Measurements from ENCODE around the gene MLH3. TPM values are rescaled to one million over a fixed set of nuclear protein-coding genes. Genes with fewer than 3 reads are reported as not detected.
A peak's percentile ranks its signal among the peaks of the same experiment; 100 is the strongest.

MLH3 gene
- total RNA-seq, 1 donor from 2014 or later: 27.2 TPM

DNA sequence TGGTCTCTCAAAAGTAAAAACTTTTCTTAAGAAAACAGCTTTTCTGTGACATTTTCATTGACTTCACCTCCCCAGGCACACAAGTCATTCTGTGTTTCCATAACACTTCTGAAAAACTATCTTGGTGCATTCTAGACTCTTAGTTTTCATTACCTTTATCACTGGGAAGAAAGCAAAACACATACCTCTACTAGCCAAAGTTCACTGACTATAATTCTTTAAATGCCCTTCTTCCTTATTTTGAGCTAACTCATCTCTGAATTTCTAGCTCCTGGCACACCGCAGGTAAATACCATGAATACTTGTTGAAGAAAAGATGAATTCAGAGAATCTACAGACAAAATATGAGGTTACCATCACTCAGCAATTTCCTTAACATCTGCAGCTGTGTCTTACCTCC lies 21.1 kb downstream of the MLH3 start:
- no peaks in the 10 kb centered on the region for H3K27me3 ChIP-seq (ENCODE audit: low read depth)
- intact Hi-C loops (cut with DNase I): no loop called here
- H3K27ac ChIP-seq: no peak overlapping the region
- H3K36me3 ChIP-seq: peaks cover 68% of the 10 kb centered on the region
- no peaks in the 10 kb centered on the region for H3K9me3 ChIP-seq
- ATAC-seq: no peak
- no peak overlapping the region for H3K4me3 ChIP-seq
- DNase-seq: no peak
- peaks cover 7% of the 10 kb centered on the region for H3K4me1 ChIP-seq
- TF ChIP-seq, protein P1, sequence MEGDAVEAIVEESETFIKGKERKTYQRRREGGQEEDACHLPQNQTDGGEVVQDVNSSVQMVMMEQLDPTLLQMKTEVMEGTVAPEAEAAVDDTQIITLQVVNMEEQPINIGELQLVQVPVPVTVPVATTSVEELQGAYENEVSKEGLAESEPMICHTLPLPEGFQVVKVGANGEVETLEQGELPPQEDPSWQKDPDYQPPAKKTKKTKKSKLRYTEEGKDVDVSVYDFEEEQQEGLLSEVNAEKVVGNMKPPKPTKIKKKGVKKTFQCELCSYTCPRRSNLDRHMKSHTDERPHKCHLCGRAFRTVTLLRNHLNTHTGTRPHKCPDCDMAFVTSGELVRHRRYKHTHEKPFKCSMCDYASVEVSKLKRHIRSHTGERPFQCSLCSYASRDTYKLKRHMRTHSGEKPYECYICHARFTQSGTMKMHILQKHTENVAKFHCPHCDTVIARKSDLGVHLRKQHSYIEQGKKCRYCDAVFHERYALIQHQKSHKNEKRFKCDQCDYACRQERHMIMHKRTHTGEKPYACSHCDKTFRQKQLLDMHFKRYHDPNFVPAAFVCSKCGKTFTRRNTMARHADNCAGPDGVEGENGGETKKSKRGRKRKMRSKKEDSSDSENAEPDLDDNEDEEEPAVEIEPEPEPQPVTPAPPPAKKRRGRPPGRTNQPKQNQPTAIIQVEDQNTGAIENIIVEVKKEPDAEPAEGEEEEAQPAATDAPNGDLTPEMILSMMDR (IDR thresholded peaks at IDR 0.05): no peak

DNA sequence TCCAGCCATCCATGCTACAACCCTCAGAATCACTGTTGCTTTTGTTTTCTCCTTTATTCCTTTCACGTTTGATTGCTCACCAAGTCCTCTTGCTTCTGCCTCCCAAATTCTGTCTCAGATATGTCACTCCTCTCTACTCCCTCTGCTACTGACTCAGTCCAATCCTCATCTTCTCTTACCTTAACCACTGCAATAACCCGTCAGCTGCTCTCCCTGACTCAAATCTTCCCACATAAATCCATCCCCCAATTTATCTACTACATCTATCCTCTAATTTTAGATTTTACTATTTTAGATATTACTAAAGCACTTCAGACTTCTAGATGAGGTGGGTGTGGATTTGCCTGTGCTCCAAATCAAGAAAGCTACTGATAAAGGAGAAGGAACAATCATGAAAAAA lies 25.4 kb downstream of the MLH3 start:
- H3K36me3 ChIP-seq: peaks cover 62% of the 10 kb centered on the region
- no peak for DNase-seq
- no peak overlapping the region for H3K4me3 ChIP-seq
- intact Hi-C loops (cut with DNase I): no loop called here
- peaks cover 8% of the 10 kb centered on the region for H3K4me1 ChIP-seq
- no peaks in the 10 kb centered on the region for H3K9me3 ChIP-seq
- no peak for ATAC-seq
- no peaks in the 10 kb centered on the region for H3K27me3 ChIP-seq (ENCODE audit: low read depth)
- TF ChIP-seq, protein P1 (IDR thresholded peaks at IDR 0.05): no peak
- H3K27ac ChIP-seq: peak overlapping the region; percentile 29

DNA sequence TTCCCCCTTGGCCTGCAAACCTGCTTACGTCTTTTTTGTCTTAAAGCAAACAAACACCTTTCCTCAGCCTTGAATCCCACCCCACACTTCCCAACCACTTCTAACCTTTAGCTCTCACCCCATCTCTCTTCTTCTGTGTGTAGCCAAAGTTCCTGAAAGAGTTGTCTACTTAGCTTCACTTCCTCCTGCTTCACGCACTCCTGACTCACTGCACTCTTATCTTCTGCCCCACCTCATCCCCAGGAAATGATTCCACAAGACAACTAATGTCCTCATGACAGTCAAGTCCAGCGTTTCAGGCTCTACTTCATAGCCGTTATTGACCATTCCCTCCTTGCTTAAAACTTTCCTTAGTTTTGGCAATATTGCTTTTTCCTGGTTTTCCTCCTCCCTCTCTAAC lies 26.2 kb downstream of the MLH3 start:
- TF ChIP-seq, protein P1 (IDR thresholded peaks at IDR 0.05): no peak
- intact Hi-C loops (cut with DNase I): no loop called here
- Histone ChIP-seq H3K27me3 (ENCODE audit: low read depth) (no peaks in the 10 kb centered on the region), H3K9me3 (no peaks in the 10 kb centered on the region), H3K36me3 (peaks cover 62% of the 10 kb centered on the region), H3K4me3 (no peak overlapping the region), H3K27ac (peak overlapping the region; percentile 29), H3K4me1 (peaks cover 8% of the 10 kb centered on the region)
- DNase-seq (no peak), ATAC-seq (peak; percentile 44 to 49)

DNA sequence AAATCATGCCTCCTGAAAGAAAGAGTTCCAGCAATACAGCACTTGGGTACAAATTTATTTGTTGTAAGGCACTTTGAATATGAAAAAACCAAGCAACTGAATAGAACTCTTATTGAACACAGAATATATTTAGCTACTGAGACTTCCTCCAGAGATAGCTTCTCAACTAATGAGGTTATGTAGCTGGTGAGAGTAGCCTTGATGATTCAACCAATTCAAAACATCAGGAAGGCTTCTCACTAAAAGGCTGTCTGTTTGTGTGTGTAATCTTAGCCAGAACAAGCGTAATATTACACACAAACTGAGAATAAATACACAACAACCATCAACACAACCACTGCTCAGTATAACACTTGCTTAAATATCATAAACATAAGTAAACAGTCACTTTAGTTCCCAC lies 28.2 kb downstream of the MLH3 start:
- Histone ChIP-seq H3K9me3 (no peaks in the 10 kb centered on the region), H3K36me3 (peaks cover 73% of the 10 kb centered on the region), H3K4me1 (peaks cover 8% of the 10 kb centered on the region), H3K27me3 (ENCODE audit: low read depth) (no peaks in the 10 kb centered on the region), H3K4me3 (no peak overlapping the region), H3K27ac (no peak overlapping the region)
- ATAC-seq (no peak), DNase-seq (no peak)
- intact Hi-C loops (cut with DNase I): no loop called here
- TF ChIP-seq, protein P1 (IDR thresholded peaks at IDR 0.05): no peak

DNA sequence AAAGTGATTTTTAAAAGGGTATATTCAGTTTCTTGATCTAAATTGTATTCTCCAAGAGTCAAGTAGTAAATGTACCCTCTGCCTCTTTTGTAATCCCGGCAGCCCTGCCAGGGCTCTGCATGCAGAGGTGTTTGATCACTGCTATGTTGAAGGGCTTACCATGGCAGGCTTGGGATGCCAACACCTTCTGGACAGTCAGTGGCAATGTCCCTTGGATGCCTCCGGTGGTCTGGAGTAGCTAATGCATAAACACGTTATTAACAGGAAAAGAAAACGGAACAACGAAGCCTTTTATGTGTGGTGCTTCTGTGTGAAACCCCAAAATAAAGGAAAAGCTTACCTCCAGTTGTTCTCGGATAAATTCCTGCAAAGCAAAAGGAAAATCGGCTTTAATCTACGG lies 28.6 kb downstream of the MLH3 start:
- TF ChIP-seq, protein P1 (IDR thresholded peaks at IDR 0.05): peak; percentile 25
- peaks cover 8% of the 10 kb centered on the region for H3K4me1 ChIP-seq
- DNase-seq: no peak
- H3K9me3 ChIP-seq: no peaks in the 10 kb centered on the region
- intact Hi-C loops (cut with DNase I): no loop called here
- no peak overlapping the region for H3K27ac ChIP-seq
- peaks cover 78% of the 10 kb centered on the region for H3K36me3 ChIP-seq
- H3K27me3 ChIP-seq (ENCODE audit: low read depth): no peaks in the 10 kb centered on the region
- no peak for ATAC-seq
- H3K4me3 ChIP-seq: no peak overlapping the region

DNA sequence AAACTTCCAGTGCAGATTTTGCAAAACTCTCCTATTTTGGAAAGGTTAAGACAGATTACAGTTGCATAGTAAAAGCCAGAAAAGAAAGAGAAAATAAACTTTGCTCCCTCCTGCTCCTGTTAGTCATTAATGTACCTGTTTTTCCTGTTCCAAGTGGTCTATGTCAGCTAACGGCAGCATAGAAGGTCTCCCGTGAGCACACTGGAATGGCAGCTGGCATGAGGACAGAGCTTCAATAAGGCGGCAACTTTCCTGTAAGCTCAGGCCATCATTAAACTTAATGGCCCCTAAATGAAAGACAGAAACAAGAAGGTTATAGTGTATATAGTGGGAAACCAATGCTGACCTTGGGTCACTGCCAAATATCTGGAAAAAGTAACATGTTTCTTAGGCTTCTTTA lies 32.6 kb downstream of the MLH3 start:
- Histone ChIP-seq H3K4me1 (no peaks in the 10 kb centered on the region), H3K27ac (no peak overlapping the region), H3K36me3 (peaks cover 97% of the 10 kb centered on the region), H3K4me3 (no peak overlapping the region), H3K9me3 (no peaks in the 10 kb centered on the region), H3K27me3 (ENCODE audit: low read depth) (no peaks in the 10 kb centered on the region)
- intact Hi-C loops (cut with DNase I): no loop called here
- no peak for ATAC-seq
- no peak for DNase-seq
- TF ChIP-seq, protein P1 (IDR thresholded peaks at IDR 0.05): no peak
